ENCODE results near the gene ZNF497. TPM values are rescaled to one million over a fixed set of nuclear protein-coding genes. Genes with fewer than 3 reads are reported as not detected.

ZNF497 gene
- total and polyA plus RNA-seq, 2 donors (not counting 1 experiment from before 2014, with no cell fraction given) = 0.03 to 2.5 TPM

GRCh38 chr19:58396691-58397532 lies 34.4 kb upstream of the ZNF497 start:
- Histone ChIP-seq H2AFZ (ENCODE audit: low read length) (no peak overlapping the region), H3K36me3 (ENCODE audit: control insufficient read depth, insufficient read depth, low read length) (peaks cover 21% of the 10 kb centered on the region), H4K20me1 (ENCODE audit: control insufficient read depth, extremely low read depth, insufficient read depth, low read length) (no peaks in the 10 kb centered on the region), H3K4me3 (replicated peaks in 1 of 4; ENCODE audit: control extremely low read depth in 1 of 4, insufficient read depth in 1 of 4, low read depth in 3 of 4, low read length in 4 of 4) (no peak overlapping the region), H3K9ac (ENCODE audit: insufficient read depth, low read length) (no peak overlapping the region), H3K79me2 (ENCODE audit: control insufficient read depth, insufficient read depth, low read length) (peaks cover 3% of the 10 kb centered on the region), H3K9me3 (ENCODE audit: control insufficient read depth, insufficient read depth, low read depth, low read length) (no peaks in the 10 kb centered on the region), H3K4me2 (ENCODE audit: extremely low read depth, insufficient read depth, low read length) (no peak overlapping the region), H3K4me1 (ENCODE audit: control insufficient read depth, extremely low read depth, insufficient read depth, low read length) (peaks cover 4% of the 10 kb centered on the region), H3K27ac (ENCODE audit: insufficient read depth, low read length) (no peak overlapping the region), H3K27me3 (ENCODE audit: control insufficient read depth, insufficient read depth, low read length) (no peaks in the 10 kb centered on the region)
- DNase-seq (ENCODE audit: low read depth in 2 of 2) = no peak
- TF ChIP-seq CTCF (conservative IDR thresholded peaks at IDR 0.05 in 1 of 2, IDR thresholded peaks at IDR 0.05 in 1 of 2; ENCODE audit: low read depth in 1 of 2, low read length in 2 of 2) (no peak), EZH2 (IDR thresholded peaks at IDR 0.05; ENCODE audit: low read length, missing control alignments) (no peak)

DNA sequence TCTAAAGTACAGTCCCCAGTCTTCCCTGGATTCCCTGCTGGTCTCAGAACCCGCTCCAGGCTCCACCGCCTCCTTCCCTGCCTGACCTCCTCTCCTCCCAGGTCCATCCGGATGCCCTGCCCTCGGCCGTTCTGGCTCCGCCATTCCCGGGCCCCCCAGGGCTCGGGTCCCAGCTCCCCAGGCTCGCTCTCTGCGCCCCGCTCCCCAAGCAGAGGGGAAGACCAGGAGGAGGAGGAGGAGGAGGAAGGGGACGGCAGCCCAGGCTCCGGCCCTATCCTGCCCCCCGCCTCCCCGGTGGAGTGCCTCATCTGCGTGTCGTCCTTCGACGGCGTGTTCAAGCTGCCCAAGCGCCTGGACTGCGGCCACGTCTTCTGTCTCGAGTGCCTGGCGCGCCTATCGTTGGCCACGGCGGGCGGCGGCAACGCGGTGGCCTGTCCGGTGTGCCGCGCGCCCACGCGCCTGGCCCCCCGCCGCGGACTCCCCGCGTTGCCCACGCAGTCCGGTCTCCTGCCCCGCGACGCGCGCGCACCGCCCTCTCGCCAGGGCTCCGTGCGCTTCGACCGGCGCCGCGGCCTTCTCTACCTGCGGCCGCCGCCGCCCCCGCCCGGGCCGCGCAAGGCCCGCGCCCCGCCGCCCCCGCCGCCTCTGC lies 33.6 kb upstream of the ZNF497 start:
- Histone ChIP-seq H3K9me3 (ENCODE audit: control insufficient read depth, insufficient read depth, low read depth, low read length) (no peaks in the 10 kb centered on the region), H3K9ac (ENCODE audit: insufficient read depth, low read length) (no peak overlapping the region), H3K27me3 (ENCODE audit: control insufficient read depth, insufficient read depth, low read length) (no peaks in the 10 kb centered on the region), H4K20me1 (ENCODE audit: control insufficient read depth, extremely low read depth, insufficient read depth, low read length) (no peaks in the 10 kb centered on the region), H3K4me1 (ENCODE audit: control insufficient read depth, extremely low read depth, insufficient read depth, low read length) (peaks cover 4% of the 10 kb centered on the region), H2AFZ (ENCODE audit: low read length) (no peak overlapping the region), H3K4me3 (replicated peaks in 1 of 4; ENCODE audit: control extremely low read depth in 1 of 4, insufficient read depth in 1 of 4, low read depth in 3 of 4, low read length in 4 of 4) (no peak overlapping the region), H3K79me2 (ENCODE audit: control insufficient read depth, insufficient read depth, low read length) (peaks cover 3% of the 10 kb centered on the region), H3K36me3 (ENCODE audit: control insufficient read depth, insufficient read depth, low read length) (peaks cover 21% of the 10 kb centered on the region), H3K27ac (ENCODE audit: insufficient read depth, low read length) (no peak overlapping the region), H3K4me2 (ENCODE audit: extremely low read depth, insufficient read depth, low read length) (peak overlapping the region; percentile 8)
- TF ChIP-seq CTCF (conservative IDR thresholded peaks at IDR 0.05 in 1 of 2, IDR thresholded peaks at IDR 0.05 in 1 of 2; ENCODE audit: low read depth in 1 of 2, low read length in 2 of 2) (no peak), EZH2 (IDR thresholded peaks at IDR 0.05; ENCODE audit: low read length, missing control alignments) (no peak)
- no peak for DNase-seq (ENCODE audit: low read depth in 2 of 2)

DNA sequence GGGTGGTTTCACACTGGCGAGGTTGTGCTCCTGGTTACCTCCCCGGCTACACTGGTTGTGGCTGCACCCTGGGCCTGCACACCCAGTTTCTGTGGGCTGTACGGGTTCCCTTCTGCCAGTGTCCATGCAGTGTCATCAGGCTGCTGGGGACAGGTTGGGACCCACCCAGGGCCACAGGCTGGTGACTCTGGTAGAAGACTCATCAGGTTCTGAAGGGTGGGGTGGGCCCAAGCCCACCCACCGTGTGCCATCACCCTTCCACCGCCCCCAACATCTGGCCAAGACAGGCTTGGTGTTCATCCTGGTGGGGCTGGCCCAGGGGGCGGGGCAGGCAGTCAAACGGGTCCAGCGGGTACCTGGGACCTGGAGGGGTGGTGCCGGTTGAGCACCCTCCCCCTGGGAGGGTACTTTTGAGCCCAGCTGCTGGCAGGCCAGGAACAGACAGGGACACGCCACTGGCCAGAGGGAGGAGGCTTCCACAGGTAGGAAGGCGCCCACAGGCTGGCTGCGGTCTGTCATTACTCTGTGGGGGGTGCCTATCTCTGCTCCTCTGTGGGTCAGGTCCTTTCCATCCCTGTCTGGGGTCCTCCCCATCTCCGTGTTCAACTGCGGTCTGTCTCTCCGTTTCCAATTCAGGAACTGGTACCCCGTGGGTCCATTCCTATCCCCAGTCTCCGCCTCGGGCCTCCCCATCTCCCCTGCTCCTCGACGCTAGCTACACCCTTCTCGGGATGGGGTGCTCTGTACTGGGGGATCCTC lies 32.8 kb upstream of the ZNF497 start, which contains the start of gene RNF225:
Gene RNF225, plus strand, starts transcription at position 437 of the 759 bp plus-strand sequence. CDS start 434 bp downstream, outside the sequence.
- peaks cover 9% of the 10 kb centered on the region for H3K79me2 ChIP-seq (ENCODE audit: control insufficient read depth, insufficient read depth, low read length)
- H3K4me1 ChIP-seq (ENCODE audit: control insufficient read depth, extremely low read depth, insufficient read depth, low read length) = no peaks in the 10 kb centered on the region
- H2AFZ ChIP-seq (ENCODE audit: low read length) = no peak within 1 kb of the TSS
- no peak for TF ChIP-seq CTCF (conservative IDR thresholded peaks at IDR 0.05 in 1 of 2, IDR thresholded peaks at IDR 0.05 in 1 of 2; ENCODE audit: low read depth in 1 of 2, low read length in 2 of 2)
- TF ChIP-seq EZH2 (IDR thresholded peaks at IDR 0.05; ENCODE audit: low read length, missing control alignments) = no peak
- H4K20me1 ChIP-seq (ENCODE audit: control insufficient read depth, extremely low read depth, insufficient read depth, low read length) = no peaks in the 10 kb centered on the region
- peaks cover 21% of the 10 kb centered on the region for H3K36me3 ChIP-seq (ENCODE audit: control insufficient read depth, insufficient read depth, low read length)
- no peaks in the 10 kb centered on the region for H3K27me3 ChIP-seq (ENCODE audit: control insufficient read depth, insufficient read depth, low read length)
- H3K9ac ChIP-seq (ENCODE audit: insufficient read depth, low read length) = no peak within 1 kb of the TSS
- H3K9me3 ChIP-seq (ENCODE audit: control insufficient read depth, insufficient read depth, low read depth, low read length) = no peaks in the 10 kb centered on the region
- H3K4me3 ChIP-seq (replicated peaks in 1 of 4; ENCODE audit: control extremely low read depth in 1 of 4, insufficient read depth in 1 of 4, low read depth in 3 of 4, low read length in 4 of 4) = no peak within 1 kb of the TSS
- no peak within 1 kb of the TSS for H3K27ac ChIP-seq (ENCODE audit: insufficient read depth, low read length)
- H3K4me2 ChIP-seq (ENCODE audit: extremely low read depth, insufficient read depth, low read length) = peak within 1 kb of the TSS; percentile 8
- no peak for DNase-seq (ENCODE audit: low read depth in 2 of 2)

All from fibroblast of lung (primary cell).